Large intestine (tissue), 3 donors: ENCODE data around the gene ABHD17C. TPM values are rescaled to one million over a fixed set of nuclear protein-coding genes. Genes with fewer than 3 reads are reported as not detected.

Source experiments
- DNase-seq, 2 donors: peaks; one replicate each; pipeline versions ENCODE4 v3.0.0 to v3.0.0-alpha.2; 2013
- H3K27ac ChIP-seq: one replicate; pipeline ENCODE4 v1.5.1; 2013; ENCODE audit warnings: low read length
- H3K27me3 ChIP-seq: 2 replicates; pipeline ENCODE4 v1.6.1; 2013; ENCODE audit warnings: low read length; ENCODE audit not compliant: control insufficient read depth, insufficient read depth
- H3K36me3 ChIP-seq: 2 replicates; pipeline ENCODE4 v1.6.1; 2013; ENCODE audit warnings: low read length; ENCODE audit not compliant: control insufficient read depth, insufficient read depth
- H3K4me1 ChIP-seq: one replicate; pipeline ENCODE4 v1.6.1; 2013; ENCODE audit warnings: low read length; ENCODE audit not compliant: control insufficient read depth, insufficient read depth
- H3K4me3 ChIP-seq: one replicate; pipeline ENCODE4 v1.5.1; 2013; ENCODE audit warnings: low read length
- H3K9me3 ChIP-seq: one replicate; pipeline ENCODE4 v1.6.1; 2013; ENCODE audit warnings: mild to moderate bottlenecking, low read depth, low read length, moderate library complexity; ENCODE audit not compliant: control insufficient read depth
- WGBS: methylation state at CpG from one replicate; pipeline ENCODE4 v1.1.5; 2013; ENCODE audit warnings: low lambda C conversion rate; ENCODE audit not compliant: insufficient coverage; 5-methylcytosine and 5-hydroxymethylcytosine counted together
- polyA plus RNA-seq: library from polyadenylated mRNA; unstranded; fragments of 120-200 nt; gene quantifications from one replicate; pipeline ENCODE4 v1.2.1, GENCODE V29; 2013

The ABHD17C gene
- polyA plus RNA-seq, 1 donor, result 50.7 TPM

DNA sequence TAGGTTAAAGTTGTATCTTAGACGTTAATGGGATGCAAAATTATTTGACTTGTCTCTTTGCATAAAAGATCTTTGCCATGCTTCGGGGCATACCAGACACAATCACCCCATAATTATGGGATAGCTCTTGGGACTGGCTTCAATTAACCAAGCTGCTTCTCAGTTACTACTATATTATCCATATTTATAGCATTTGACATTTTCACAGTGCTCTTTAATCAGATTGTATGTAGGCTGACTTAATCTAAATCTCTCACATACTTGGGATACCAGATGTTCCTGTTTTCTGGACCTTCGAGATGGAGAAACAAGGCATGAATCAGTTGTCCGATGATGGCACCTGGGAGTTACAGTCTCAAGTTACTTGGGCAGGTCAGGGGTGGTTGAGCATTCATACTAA, 27.2 kb upstream of the ABHD17C start:
- no peaks in the 10 kb centered on the region for H3K36me3 ChIP-seq
- no peaks in the 10 kb centered on the region for H3K27me3 ChIP-seq
- 96% methylated on average over 3 of the region's 4 CpGs for WGBS
- no peaks in the 10 kb centered on the region for H3K4me1 ChIP-seq
- DNase-seq, result no peak
- H3K27ac ChIP-seq, result no peak overlapping the region
- H3K9me3 ChIP-seq, result peaks cover 3% of the 10 kb centered on the region
- H3K4me3 ChIP-seq, result no peak overlapping the region

DNA sequence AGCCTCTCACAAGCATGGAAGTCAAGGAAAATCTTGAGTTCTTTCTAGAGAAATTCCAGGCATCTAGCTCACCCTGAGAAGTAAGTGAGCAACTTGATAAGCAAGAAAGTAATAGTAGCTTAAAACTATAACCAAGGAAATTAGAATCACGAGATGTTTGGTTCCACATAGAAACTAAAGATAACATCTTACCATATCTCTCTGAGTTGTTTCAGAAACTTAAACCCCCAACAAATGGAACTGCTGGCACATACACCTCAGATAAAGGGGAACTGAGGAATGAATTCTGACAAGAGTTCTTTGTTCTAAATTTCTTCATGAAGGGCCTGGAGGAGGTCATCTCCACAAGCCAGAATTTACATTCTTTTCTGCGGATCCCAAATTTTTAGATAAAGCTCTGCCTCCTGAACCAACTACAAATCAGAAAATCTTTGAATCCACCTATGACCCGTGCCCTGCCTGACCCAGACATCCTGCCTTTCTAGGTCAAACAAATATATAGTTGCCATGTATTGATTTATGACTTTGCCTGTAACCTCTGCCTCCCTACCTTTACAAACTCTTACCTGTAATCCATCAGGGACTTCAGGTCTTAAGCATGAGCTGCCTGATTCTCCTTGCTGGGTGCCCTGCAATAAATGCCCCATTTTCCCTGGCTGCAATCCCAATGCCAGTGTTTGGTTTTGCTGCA, 26.4 kb upstream of the ABHD17C start:
- no peaks in the 10 kb centered on the region for H3K27me3 ChIP-seq
- H3K9me3 ChIP-seq, result peaks cover 3% of the 10 kb centered on the region
- H3K4me3 ChIP-seq, result no peak overlapping the region
- DNase-seq, result no peak
- 75% methylated on average over 2 of the region's 3 CpGs for WGBS
- no peaks in the 10 kb centered on the region for H3K4me1 ChIP-seq
- no peak overlapping the region for H3K27ac ChIP-seq
- no peaks in the 10 kb centered on the region for H3K36me3 ChIP-seq

DNA sequence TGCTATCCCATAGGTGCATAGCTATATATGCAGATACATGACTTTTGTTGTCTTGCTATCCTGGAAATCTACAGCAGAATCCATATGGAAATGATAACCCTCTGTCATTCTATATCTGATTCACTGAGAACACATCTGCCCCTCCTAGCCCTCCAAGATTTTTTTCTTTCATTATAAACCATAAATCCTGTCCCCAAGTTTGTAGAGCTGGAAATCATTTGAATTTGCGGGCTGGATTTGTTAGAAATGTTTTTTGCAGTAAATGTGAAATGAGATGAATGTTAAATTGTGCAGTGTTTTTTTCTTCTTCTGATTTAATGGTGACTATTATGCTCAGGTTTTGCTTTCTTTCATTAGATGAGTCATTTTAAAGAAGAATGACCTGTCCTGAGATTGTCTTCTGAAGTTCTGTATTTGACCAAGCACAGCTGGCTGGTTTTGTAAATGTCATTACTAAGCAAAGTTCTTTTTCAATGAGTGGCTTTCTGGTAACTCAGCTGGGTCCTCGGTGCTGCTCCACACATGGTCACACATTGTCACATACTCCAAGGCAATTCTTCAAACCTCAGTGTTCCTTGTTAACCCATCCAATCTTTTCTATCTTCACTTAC, 25.3 kb upstream of the ABHD17C start:
- 67% methylated on average over 1 of the region's 2 CpGs for WGBS
- no peaks in the 10 kb centered on the region for H3K36me3 ChIP-seq
- peaks cover 3% of the 10 kb centered on the region for H3K9me3 ChIP-seq
- H3K27ac ChIP-seq, result no peak overlapping the region
- H3K4me1 ChIP-seq, result no peaks in the 10 kb centered on the region
- H3K27me3 ChIP-seq, result no peaks in the 10 kb centered on the region
- no peak for DNase-seq
- no peak overlapping the region for H3K4me3 ChIP-seq

DNA sequence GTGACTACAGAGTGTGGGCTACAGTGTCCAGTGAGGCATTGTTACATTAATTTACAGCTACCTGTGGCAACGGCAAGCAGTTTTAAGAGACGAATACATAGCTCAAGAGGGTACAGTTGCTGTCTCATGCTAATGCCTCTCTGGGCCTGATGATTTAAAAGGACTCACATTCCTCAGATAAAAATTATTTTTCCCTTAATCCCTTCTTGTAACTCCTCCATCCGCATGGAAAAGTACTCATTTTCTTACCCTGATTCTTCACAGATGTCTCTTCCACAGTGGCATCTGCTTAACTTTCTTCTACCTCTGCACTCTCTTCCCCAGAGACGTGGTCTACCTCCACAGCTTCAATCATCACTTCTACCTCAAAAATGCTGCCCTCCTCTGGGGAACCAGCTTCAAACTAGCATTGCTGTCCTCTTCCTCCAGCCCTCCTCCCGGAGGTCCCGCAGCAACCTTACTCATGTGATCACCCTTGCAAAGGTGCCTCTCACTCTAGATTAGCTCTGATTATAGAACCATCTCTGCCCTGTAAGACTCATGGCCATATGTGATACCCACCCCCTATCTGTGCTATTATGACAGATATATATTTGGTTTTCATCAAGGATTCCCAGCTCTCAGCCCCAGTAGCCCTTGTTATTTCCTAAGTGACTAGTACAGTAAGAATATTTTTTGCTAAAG, 21.4 kb upstream of the ABHD17C start:
- DNase-seq, result no peak
- Histone ChIP-seq H3K4me1 (peaks cover 7% of the 10 kb centered on the region), H3K36me3 (no peaks in the 10 kb centered on the region), H3K9me3 (peaks cover 3% of the 10 kb centered on the region), H3K27ac (no peak overlapping the region), H3K27me3 (no peaks in the 10 kb centered on the region), H3K4me3 (no peak overlapping the region)
- WGBS, result 100% methylated on average over 1 of the region's 6 CpGs

DNA sequence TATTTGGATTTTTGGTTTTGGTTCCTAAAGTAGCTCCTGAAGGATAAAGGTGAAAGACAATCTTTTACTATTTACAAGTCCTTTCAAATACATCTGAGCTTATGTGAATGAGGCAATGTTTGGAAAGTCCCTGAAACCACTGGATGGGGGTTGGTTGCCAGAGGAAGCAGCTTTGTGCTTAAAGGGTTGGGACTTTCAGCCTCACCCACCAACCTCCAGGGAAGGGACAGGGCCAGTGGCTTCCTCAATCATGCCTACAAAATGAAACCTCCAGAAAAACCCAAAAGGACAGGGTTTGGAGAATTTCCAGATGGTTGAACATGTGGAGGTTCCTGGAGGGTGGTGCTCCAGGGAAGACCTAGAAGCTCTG, 20.9 kb upstream of the ABHD17C start:
- no peak overlapping the region for H3K27ac ChIP-seq
- no peaks in the 10 kb centered on the region for H3K36me3 ChIP-seq
- no peak for DNase-seq
- no peak overlapping the region for H3K4me3 ChIP-seq
- H3K4me1 ChIP-seq, result peaks cover 7% of the 10 kb centered on the region
- H3K27me3 ChIP-seq, result no peaks in the 10 kb centered on the region
- peaks cover 3% of the 10 kb centered on the region for H3K9me3 ChIP-seq

DNA sequence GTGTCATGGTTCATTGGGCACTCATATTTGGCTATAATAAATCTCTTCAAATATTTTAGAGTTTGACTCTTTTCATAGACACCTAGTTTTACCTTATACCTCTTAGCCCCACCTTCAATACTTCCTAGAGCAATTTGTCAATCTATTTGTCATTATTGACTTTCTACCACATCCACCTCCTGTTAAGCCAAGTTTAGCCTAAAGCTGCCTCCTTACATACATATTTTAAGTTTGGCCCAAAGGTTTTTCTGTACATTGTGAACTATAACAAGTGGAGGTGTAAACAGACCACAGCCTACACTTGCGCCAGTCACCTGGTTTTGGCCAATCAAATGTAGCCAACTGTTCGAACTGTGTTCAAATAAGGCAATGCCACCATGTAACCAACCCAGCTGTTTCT, 18.1 kb upstream of the ABHD17C start:
- WGBS, result no CpG with 5 or more reads among the region's 2 CpGs
- H3K9me3 ChIP-seq, result no peaks in the 10 kb centered on the region
- no peak for DNase-seq
- H3K27ac ChIP-seq, result no peak overlapping the region
- no peaks in the 10 kb centered on the region for H3K27me3 ChIP-seq
- no peaks in the 10 kb centered on the region for H3K36me3 ChIP-seq
- peaks cover 26% of the 10 kb centered on the region for H3K4me1 ChIP-seq
- H3K4me3 ChIP-seq, result no peak overlapping the region

DNA sequence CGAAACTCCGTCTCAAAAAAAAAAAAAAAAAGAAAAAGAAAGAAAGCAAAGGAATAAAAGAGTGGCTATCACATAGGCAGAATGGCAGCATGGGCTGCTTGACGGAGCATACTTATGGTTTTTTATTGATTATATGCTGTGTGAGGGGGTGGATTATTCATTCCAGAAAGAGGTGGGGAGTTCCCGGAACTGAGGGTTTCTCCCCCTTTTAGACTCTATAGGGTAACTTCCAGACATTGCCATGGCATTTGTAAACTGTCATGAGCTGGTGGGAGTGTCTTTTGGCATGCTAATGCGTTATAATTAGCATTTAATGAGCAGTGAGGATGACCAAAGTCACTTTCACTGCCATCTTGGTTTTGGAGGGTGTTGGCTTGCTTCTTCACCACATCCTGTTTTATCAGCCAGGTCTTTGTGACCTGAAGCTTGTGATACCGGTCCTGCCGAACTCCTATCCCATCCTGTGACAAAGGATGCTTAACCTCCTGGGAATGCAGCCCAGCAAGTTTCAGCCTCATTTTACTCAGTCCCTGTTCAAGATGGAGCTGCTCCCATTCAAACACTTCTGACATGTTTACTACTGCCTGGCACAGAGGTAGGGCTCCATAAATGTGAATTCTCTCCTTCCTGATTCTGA, 15.8 kb upstream of the ABHD17C start:
- H3K27me3 ChIP-seq, result no peaks in the 10 kb centered on the region
- peak overlapping the region; percentile 75 for H3K27ac ChIP-seq
- H3K9me3 ChIP-seq, result no peaks in the 10 kb centered on the region
- no peak for DNase-seq
- no peaks in the 10 kb centered on the region for H3K36me3 ChIP-seq
- no peak overlapping the region for H3K4me3 ChIP-seq
- WGBS, result 100% methylated on average over 2 of the region's 7 CpGs
- peaks cover 44% of the 10 kb centered on the region for H3K4me1 ChIP-seq

DNA sequence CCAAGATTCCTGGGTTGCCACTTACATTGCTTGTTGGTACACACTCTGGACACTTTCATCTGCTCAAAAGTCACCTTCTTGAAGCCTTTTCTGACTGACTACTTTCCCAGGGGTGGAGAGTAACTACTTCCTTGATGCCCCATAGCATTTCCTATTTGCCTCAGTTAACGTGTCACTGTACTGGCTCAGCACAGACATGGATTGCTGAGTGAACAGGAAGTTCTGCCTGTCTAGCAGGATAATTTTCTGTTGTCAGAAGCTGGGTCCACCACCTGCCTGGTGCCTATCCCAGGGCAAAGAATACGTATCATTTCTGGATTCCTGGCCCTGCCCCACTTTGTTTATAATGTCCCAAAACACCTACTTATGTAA, 15.3 kb upstream of the ABHD17C start:
- DNase-seq, result peak; percentile 56 to 81
- Histone ChIP-seq H3K4me3 (no peak overlapping the region), H3K27me3 (no peaks in the 10 kb centered on the region), H3K4me1 (peaks cover 47% of the 10 kb centered on the region), H3K36me3 (no peaks in the 10 kb centered on the region), H3K9me3 (no peaks in the 10 kb centered on the region), H3K27ac (peak overlapping the region; percentile 75)
- 20% methylated on average over 1 of the region's 2 CpGs for WGBS

DNA sequence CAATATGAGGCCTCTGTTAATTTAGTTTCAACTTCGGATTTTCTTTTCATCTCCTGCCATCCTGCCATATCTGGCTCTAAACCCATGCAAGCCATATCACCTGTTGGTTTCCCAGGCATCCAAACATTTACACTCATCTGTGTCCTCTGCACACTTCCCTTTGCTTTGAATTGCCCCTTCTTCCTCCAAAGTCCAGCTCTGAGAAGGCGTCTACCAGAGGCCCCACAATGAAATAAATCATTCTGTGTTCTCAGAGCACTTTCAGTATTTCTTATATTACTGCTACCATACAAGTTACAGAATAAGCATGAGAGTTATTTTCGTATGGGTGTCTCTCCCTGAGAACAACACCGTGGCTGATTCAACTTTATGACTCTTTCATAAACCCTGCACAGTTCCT, 12.9 kb upstream of the ABHD17C start:
- no CpG with 5 or more reads among the region's 4 CpGs for WGBS
- Histone ChIP-seq H3K4me1 (peaks cover 54% of the 10 kb centered on the region), H3K27me3 (no peaks in the 10 kb centered on the region), H3K9me3 (no peaks in the 10 kb centered on the region), H3K27ac (peak overlapping the region; percentile 79), H3K4me3 (no peak overlapping the region), H3K36me3 (no peaks in the 10 kb centered on the region)
- DNase-seq, result peak; percentile 89 to 96

DNA sequence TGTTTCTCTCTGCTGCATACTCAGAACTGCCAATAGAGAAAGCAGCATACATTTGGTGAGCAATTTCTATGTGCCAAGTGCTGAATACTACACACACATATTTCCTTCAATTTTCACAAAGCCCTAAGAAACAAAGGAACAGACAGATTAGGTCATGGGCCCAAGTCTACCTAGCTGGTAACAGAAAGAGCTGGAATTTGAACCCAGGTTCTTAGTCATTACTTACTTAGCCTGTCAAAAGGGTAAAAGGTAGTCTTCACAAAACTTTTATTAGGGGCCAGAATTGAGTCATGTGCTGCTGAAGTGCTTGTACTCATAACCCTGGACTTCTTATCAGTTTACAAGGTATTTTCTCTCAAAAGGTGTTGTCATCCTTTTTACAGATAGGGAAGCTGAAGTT, 10.4 kb upstream of the ABHD17C start:
- H3K27ac ChIP-seq, result peak overlapping the region; percentile 75

More for the DNA sequence above, 10.4 kb upstream of the ABHD17C start:
- Histone ChIP-seq H3K4me3 (no peak overlapping the region), H3K27me3 (no peaks in the 10 kb centered on the region), H3K4me1 (peaks cover 45% of the 10 kb centered on the region), H3K9me3 (no peaks in the 10 kb centered on the region), H3K36me3 (no peaks in the 10 kb centered on the region)
- DNase-seq, result peak; percentile 91 to 97
